ENCODE results near the gene SIGLEC5.

Gene SIGLEC5

GRCh38 chr19:51587264-51588191 lies 42.7 kb downstream of the SIGLEC5 start:
- Histone ChIP-seq H3K36me3 (ENCODE audit: insufficient read depth, low read length) (peaks cover 55% of the 10 kb centered on the region), H3K9me3 (ENCODE audit: low read depth, low read length) (peaks cover 22% of the 10 kb centered on the region), H3K4me3 (no peak overlapping the region), H3K9ac (ENCODE audit: insufficient read length) (no peak overlapping the region), H3K27ac (no peak overlapping the region)
- TF ChIP-seq POLR2AphosphoS5 (IDR thresholded peaks at IDR 0.05; ENCODE audit: borderline replicate concordance, low read depth, low read length), result no peak
- TF ChIP-seq FOXP2 (optimal IDR thresholded peaks at IDR 0.05; ENCODE audit: control extremely low read depth, extremely low read length, insufficient read depth), result no peak
- TF ChIP-seq EZH2 (IDR thresholded peaks at IDR 0.05), result no peak
- no peak for DNase-seq (ENCODE audit: low read depth, low spot score)

DNA sequence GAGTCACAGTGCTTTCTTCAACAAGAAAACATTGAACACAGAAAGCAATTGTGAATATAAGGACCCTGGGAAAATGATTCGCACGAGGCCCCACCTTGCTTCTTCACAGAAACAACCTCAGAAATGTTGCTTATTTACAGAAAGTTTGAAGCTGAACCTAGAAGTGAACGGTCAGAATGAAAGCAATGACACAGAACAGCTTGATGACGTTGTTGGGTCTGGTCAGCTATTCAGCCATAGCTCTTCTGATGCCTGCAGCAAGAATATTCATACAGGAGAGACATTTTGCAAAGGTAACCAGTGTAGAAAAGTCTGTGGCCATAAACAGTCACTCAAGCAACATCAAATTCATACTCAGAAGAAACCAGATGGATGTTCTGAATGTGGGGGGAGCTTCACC lies 43.4 kb downstream of the SIGLEC5 start:
- H3K36me3 ChIP-seq (ENCODE audit: insufficient read depth, low read length), result peaks cover 63% of the 10 kb centered on the region
- H3K9me3 ChIP-seq (ENCODE audit: low read depth, low read length), result peaks cover 22% of the 10 kb centered on the region
- H3K27ac ChIP-seq, result no peak overlapping the region
- H3K9ac ChIP-seq (ENCODE audit: insufficient read length), result no peak overlapping the region
- DNase-seq (ENCODE audit: low read depth, low spot score), result no peak
- no peak overlapping the region for H3K4me3 ChIP-seq
- TF ChIP-seq FOXP2 (optimal IDR thresholded peaks at IDR 0.05; ENCODE audit: control extremely low read depth, extremely low read length, insufficient read depth) (no peak), POLR2AphosphoS5 (IDR thresholded peaks at IDR 0.05; ENCODE audit: borderline replicate concordance, low read depth, low read length) (no peak), EZH2 (IDR thresholded peaks at IDR 0.05) (no peak)

- no peak for DNase-seq (ENCODE audit: low read depth, low spot score)
- H3K9ac ChIP-seq (ENCODE audit: insufficient read length), result no peak overlapping the region
- peaks cover 68% of the 10 kb centered on the region for H3K36me3 ChIP-seq (ENCODE audit: insufficient read depth, low read length)
- peaks cover 22% of the 10 kb centered on the region for H3K9me3 ChIP-seq (ENCODE audit: low read depth, low read length)
- H3K27ac ChIP-seq, result no peak overlapping the region
- TF ChIP-seq EZH2 (IDR thresholded peaks at IDR 0.05) (no peak), POLR2AphosphoS5 (IDR thresholded peaks at IDR 0.05; ENCODE audit: borderline replicate concordance, low read depth, low read length) (no peak), FOXP2 (optimal IDR thresholded peaks at IDR 0.05; ENCODE audit: control extremely low read depth, extremely low read length, insufficient read depth) (no peak)
- H3K4me3 ChIP-seq, result no peak overlapping the region
These were observed 44.0 kb downstream of the SIGLEC5 start for GRCh38 chr19:51586103-51586728.

DNA sequence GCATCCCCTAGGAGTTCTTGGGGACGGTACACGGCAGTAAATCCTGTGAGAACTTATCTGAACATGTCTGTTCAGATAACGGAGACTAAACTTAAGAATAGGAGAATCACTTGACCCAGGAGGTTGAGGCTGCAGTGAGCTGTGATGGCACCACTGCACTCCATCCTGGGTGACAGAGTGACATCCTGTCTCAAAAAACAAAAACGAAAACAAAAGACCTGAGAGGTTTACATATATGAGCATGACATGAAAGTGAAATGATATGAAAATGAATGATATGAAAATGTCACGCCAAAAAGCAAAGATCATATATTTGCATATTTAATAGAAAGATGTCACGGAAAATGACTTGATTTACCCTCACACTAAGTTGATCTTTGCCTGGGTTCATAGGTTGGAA lies 53.4 kb downstream of the SIGLEC5 start:
- Histone ChIP-seq H3K4me3 (no peak overlapping the region), H3K9ac (ENCODE audit: insufficient read length) (no peak overlapping the region), H3K36me3 (ENCODE audit: insufficient read depth, low read length) (peaks cover 21% of the 10 kb centered on the region), H3K27ac (no peak overlapping the region), H3K9me3 (ENCODE audit: low read depth, low read length) (no peaks in the 10 kb centered on the region)
- TF ChIP-seq FOXP2 (optimal IDR thresholded peaks at IDR 0.05; ENCODE audit: control extremely low read depth, extremely low read length, insufficient read depth), result no peak
- no peak for TF ChIP-seq POLR2AphosphoS5 (IDR thresholded peaks at IDR 0.05; ENCODE audit: borderline replicate concordance, low read depth, low read length)
- TF ChIP-seq EZH2 (IDR thresholded peaks at IDR 0.05), result no peak
- no peak for DNase-seq (ENCODE audit: low read depth, low spot score)

- TF ChIP-seq FOXP2 (optimal IDR thresholded peaks at IDR 0.05; ENCODE audit: control extremely low read depth, extremely low read length, insufficient read depth) (no peak), POLR2AphosphoS5 (IDR thresholded peaks at IDR 0.05; ENCODE audit: borderline replicate concordance, low read depth, low read length) (no peak), EZH2 (IDR thresholded peaks at IDR 0.05) (no peak)
- no peaks in the 10 kb centered on the region for H3K9me3 ChIP-seq (ENCODE audit: low read depth, low read length)
- H3K4me3 ChIP-seq, result no peak overlapping the region
- peaks cover 7% of the 10 kb centered on the region; the same call in 1 of the 2 replicates for H3K36me3 ChIP-seq (ENCODE audit: insufficient read depth, low read length)
- no peak overlapping the region for H3K9ac ChIP-seq (ENCODE audit: insufficient read length)
- DNase-seq (ENCODE audit: low read depth, low spot score), result no peak
- H3K27ac ChIP-seq, result no peak overlapping the region
These were observed 56.9 kb downstream of the SIGLEC5 start for GRCh38 chr19:51573331-51573730.

DNA sequence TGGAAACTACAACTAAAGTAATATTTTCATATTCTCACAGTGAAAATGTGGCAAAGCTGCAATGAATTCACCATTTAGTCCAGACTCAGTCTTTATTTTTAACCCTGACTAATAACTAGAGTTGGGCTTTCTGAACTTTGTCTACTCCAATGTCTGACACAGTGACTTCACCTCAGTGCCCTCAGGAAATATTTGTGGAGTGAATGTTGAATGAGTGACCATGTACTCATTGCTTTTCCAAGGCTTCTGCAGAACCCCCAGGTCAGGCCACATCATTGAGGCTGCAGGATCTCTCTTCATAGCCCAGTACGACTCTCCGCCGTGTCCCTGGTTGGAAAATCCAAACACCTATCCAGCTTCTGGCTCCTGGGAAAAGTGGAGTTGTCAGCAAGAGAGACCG lies 57.3 kb downstream of the SIGLEC5 start:
- no peak overlapping the region for H3K27ac ChIP-seq
- no peaks in the 10 kb centered on the region for H3K9me3 ChIP-seq (ENCODE audit: low read depth, low read length)
- H3K36me3 ChIP-seq (ENCODE audit: insufficient read depth, low read length), result peaks cover 7% of the 10 kb centered on the region; the same call in 1 of the 2 replicates
- no peak overlapping the region for H3K9ac ChIP-seq (ENCODE audit: insufficient read length)
- no peak for DNase-seq (ENCODE audit: low read depth, low spot score)
- no peak for TF ChIP-seq POLR2AphosphoS5 (IDR thresholded peaks at IDR 0.05; ENCODE audit: borderline replicate concordance, low read depth, low read length)
- H3K4me3 ChIP-seq, result no peak overlapping the region

- no peak overlapping the region for H3K27ac ChIP-seq
- no peak overlapping the region for H3K4me3 ChIP-seq
- H3K9ac ChIP-seq (ENCODE audit: insufficient read length), result no peak overlapping the region
- H3K36me3 ChIP-seq (ENCODE audit: insufficient read depth, low read length), result peaks cover 7% of the 10 kb centered on the region; the same call in 1 of the 2 replicates
- no peak for DNase-seq (ENCODE audit: low read depth, low spot score)
- TF ChIP-seq FOXP2 (optimal IDR thresholded peaks at IDR 0.05; ENCODE audit: control extremely low read depth, extremely low read length, insufficient read depth) (no peak), POLR2AphosphoS5 (IDR thresholded peaks at IDR 0.05; ENCODE audit: borderline replicate concordance, low read depth, low read length) (no peak), EZH2 (IDR thresholded peaks at IDR 0.05) (no peak)
- no peaks in the 10 kb centered on the region for H3K9me3 ChIP-seq (ENCODE audit: low read depth, low read length)
These were observed 57.8 kb downstream of the SIGLEC5 start for GRCh38 chr19:51572410-51572809.

DNA sequence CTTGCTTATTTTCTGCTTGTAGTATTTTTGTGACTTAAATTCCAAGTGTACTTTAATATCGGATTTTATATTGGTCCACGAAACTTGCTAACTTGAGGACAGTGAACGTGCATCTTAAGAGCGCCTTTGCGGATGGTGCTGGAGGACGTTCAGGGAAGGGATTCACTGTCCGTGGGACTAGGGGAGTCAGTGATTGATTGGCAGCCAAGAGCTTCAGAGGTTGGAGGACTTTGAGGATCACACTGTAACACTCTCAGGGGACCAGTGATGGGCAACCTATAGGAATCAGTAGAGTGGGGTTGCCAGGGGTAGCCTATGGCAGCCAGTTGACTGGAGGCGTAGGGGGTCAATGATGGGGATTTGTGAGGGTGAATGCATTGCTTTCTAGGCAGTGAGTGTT lies 58.6 kb downstream of the SIGLEC5 start:
- Histone ChIP-seq H3K27ac (no peak overlapping the region), H3K9ac (ENCODE audit: insufficient read length) (peak overlapping the region; percentile 69), H3K36me3 (ENCODE audit: insufficient read depth, low read length) (peaks cover 6% of the 10 kb centered on the region; the same call in 1 of the 2 replicates), H3K9me3 (ENCODE audit: low read depth, low read length) (no peaks in the 10 kb centered on the region), H3K4me3 (peak overlapping the region; percentile 80)
- TF ChIP-seq POLR2AphosphoS5 (IDR thresholded peaks at IDR 0.05; ENCODE audit: borderline replicate concordance, low read depth, low read length) (no peak), EZH2 (IDR thresholded peaks at IDR 0.05) (no peak), FOXP2 (optimal IDR thresholded peaks at IDR 0.05; ENCODE audit: control extremely low read depth, extremely low read length, insufficient read depth) (no peak)
- no peak for DNase-seq (ENCODE audit: low read depth, low spot score)

All from SK-N-MC (cell line).